NT2/D1 (cell line): ENCODE measurements around the gene COQ10A.

Experiments
- YY1 ChIP-seq: IDR thresholded peaks from 2 replicates; pipeline ENCODE4 v1.6.1; 2011; ENCODE audit not compliant: insufficient read length, insufficient read depth
- ZNF274 ChIP-seq: IDR thresholded peaks from 2 replicates; pipeline ENCODE4 v1.6.1; 2011; ENCODE audit warnings: mild to moderate bottlenecking, low read depth, low read length

DNA sequence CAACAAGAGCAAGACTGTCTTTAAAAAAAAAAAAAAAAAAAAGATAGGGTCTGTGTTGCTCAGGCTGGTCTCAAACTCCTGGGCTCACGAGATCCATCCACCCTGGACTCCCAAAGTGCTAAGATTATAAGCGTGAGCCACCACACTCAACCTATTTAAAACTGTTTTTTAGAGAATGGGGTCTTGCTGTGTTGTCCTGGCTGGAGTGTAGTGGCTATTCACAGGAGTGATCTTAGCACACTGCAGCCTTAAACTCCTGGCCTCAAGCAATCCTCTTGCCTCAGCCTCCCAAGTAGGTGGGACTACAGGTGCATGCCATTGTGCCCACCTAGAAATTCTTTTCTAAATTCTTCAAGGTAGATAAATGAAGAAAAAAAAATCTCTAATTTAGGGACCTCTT lies 7.6 kb downstream of the COQ10A start:
- TF ChIP-seq YY1, result no peak
- no peak for TF ChIP-seq ZNF274
